Nephron progenitor cell (in vitro differentiated cells): ENCODE data around the gene CCDC187.

Source experiments
- DNase-seq: peaks from one replicate; pipeline ENCODE4 v3.0.0; 2021
- H3K27ac Mint-ChIP-seq: 2 replicates; pipeline ENCODE4 v1.8.0; 2021; ENCODE audit warnings: mild to moderate bottlenecking, moderate library complexity, mixed read lengths
- H3K27me3 Mint-ChIP-seq: 2 replicates; pipeline ENCODE4 v1.8.0; 2021; ENCODE audit warnings: mild to moderate bottlenecking, low read depth, mixed read lengths; ENCODE audit not compliant: poor library complexity
- H3K36me3 Mint-ChIP-seq: 2 replicates; pipeline ENCODE4 v1.8.0; 2021; ENCODE audit warnings: low read depth, mixed read lengths
- H3K4me1 Mint-ChIP-seq: 2 replicates; pipeline ENCODE4 v1.8.0; 2021; ENCODE audit warnings: mixed read lengths
- H3K4me3 Mint-ChIP-seq: 2 replicates; pipeline ENCODE4 v1.8.0; 2021; ENCODE audit warnings: mild to moderate bottlenecking, moderate library complexity, mixed read lengths
- H3K9me3 Mint-ChIP-seq: 2 replicates; pipeline ENCODE4 v1.8.0; 2021; ENCODE audit warnings: mild to moderate bottlenecking, moderate library complexity, mixed read lengths
- TF ChIP-seq, protein P1 (sequence below): fragments of 200-600 bp; sonication (generic); IDR thresholded peaks from 2 replicates; pipeline ENCODE4 v1.5.0; 2021; ENCODE audit warnings: antibody characterized with exemption

CCDC187 gene

DNA sequence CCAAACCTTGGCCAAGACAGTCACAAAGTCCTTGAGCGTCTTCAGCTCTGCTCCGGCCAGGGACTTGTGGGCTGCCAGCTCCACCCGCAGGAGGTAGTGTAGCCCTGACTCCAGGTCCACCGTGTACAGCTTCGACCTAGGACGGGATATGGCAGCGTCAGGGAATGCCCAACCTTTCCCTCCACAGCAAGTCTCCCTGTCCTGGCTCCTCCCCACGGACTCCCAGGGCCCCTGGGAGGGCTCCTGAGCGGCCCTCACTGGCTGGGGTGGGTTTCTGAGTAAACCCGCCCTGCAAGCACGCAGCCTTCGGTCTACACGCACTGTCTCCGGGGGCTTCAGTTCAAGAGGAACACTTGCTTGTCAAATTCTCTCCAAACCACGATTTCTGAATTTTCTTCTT lies 85.2 kb downstream of the CCDC187 start:
- peaks cover 3% of the 10 kb centered on the region for H3K9me3 Mint-ChIP-seq
- TF ChIP-seq, protein P1, sequence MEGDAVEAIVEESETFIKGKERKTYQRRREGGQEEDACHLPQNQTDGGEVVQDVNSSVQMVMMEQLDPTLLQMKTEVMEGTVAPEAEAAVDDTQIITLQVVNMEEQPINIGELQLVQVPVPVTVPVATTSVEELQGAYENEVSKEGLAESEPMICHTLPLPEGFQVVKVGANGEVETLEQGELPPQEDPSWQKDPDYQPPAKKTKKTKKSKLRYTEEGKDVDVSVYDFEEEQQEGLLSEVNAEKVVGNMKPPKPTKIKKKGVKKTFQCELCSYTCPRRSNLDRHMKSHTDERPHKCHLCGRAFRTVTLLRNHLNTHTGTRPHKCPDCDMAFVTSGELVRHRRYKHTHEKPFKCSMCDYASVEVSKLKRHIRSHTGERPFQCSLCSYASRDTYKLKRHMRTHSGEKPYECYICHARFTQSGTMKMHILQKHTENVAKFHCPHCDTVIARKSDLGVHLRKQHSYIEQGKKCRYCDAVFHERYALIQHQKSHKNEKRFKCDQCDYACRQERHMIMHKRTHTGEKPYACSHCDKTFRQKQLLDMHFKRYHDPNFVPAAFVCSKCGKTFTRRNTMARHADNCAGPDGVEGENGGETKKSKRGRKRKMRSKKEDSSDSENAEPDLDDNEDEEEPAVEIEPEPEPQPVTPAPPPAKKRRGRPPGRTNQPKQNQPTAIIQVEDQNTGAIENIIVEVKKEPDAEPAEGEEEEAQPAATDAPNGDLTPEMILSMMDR, result no peak
- H3K36me3 Mint-ChIP-seq, result peaks cover 40% of the 10 kb centered on the region
- peaks cover 2% of the 10 kb centered on the region for H3K27me3 Mint-ChIP-seq
- DNase-seq, result no peak
- no peak overlapping the region for H3K27ac Mint-ChIP-seq
- no peak overlapping the region for H3K4me3 Mint-ChIP-seq
- peaks cover 25% of the 10 kb centered on the region for H3K4me1 Mint-ChIP-seq

DNA sequence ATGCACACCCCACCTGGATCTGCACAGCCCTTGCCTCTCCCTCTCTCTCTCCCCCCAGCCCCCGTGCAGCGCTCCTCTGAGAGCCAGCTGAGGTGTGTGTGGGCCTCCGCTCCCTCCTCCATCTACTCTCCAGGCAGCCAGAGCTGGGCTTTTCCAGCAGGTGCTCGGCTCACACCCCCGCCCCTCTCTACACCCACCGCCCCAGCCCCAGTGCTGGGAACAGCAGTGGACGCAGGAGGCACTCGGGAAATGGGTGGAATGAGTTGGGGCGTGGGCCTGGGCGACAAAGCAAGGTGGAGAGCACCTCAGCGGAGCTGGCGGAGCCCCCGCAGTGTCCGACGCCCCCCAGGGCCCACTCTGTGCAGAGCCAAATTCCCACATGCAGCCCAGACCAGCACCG lies 85.6 kb downstream of the CCDC187 start:
- H3K9me3 Mint-ChIP-seq, result peaks cover 5% of the 10 kb centered on the region
- TF ChIP-seq, protein P1, result no peak
- H3K36me3 Mint-ChIP-seq, result peaks cover 42% of the 10 kb centered on the region
- H3K4me3 Mint-ChIP-seq, result no peak overlapping the region
- DNase-seq, result no peak
- no peak overlapping the region for H3K27ac Mint-ChIP-seq
- peaks cover 2% of the 10 kb centered on the region for H3K27me3 Mint-ChIP-seq
- peaks cover 21% of the 10 kb centered on the region for H3K4me1 Mint-ChIP-seq

DNA sequence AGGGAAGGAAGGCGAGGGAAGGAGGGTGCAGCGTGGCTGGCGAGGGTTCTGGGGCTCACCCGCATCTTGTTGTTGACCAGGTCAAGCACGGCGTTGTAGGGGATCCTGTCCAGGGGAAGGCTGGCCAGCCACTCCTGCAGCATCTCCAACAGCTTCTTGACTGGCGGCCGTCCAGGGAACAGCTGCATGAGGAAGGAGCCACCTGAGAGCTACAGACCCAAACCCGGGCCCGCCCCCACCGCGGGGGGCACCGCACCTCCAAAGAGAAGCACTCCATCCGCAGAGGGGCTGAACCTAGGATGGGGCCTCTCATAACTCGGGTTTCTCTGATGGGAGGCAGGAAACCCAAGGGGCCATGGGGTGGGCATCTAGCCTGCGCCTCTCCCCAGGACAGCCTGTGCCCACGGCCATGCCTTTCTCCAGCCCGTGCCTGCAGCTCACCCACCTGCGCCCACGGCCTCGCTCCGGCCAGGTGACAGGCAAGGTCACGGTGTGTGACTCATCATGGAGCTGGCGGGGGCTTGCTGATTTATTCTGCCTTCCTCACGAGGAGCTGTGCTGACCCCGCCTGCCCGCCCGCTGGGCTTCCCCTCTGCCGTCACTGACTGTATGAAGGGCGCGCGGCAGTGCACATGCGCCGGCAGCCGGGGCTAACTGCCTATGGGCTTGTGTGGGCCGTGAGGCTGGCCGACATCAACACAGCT lies 87.2 kb downstream of the CCDC187 start:
- H3K4me3 Mint-ChIP-seq, result no peak overlapping the region
- H3K36me3 Mint-ChIP-seq, result peaks cover 43% of the 10 kb centered on the region
- H3K27me3 Mint-ChIP-seq, result peaks cover 2% of the 10 kb centered on the region
- H3K27ac Mint-ChIP-seq, result no peak overlapping the region
- H3K9me3 Mint-ChIP-seq, result peaks cover 5% of the 10 kb centered on the region
- TF ChIP-seq, protein P1, result no peak
- no peak for DNase-seq
- H3K4me1 Mint-ChIP-seq, result peaks cover 5% of the 10 kb centered on the region

DNA sequence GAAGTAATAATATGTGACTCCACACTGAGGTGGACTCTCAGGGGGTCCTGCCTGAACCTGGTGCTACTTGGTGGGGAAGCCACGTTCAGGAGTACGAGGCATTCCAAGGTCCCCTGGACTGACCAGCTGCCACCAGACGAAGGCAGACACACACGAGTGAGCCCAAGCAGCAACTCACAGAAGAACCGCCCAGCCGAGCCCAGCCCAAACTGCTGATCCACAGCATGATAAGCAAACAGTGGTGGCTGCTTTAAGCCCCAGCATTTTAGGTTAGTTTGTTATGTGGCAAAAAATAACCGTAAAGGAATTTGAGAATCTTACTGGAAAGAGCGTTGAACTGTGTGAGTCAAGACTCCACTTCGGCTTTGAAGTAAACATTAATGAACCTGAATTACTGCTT lies 90.2 kb downstream of the CCDC187 start:
- Mint-ChIP-seq H3K4me1 (no peaks in the 10 kb centered on the region), H3K4me3 (no peak overlapping the region), H3K36me3 (peaks cover 39% of the 10 kb centered on the region), H3K27me3 (no peaks in the 10 kb centered on the region), H3K9me3 (peaks cover 5% of the 10 kb centered on the region), H3K27ac (no peak overlapping the region)
- TF ChIP-seq, protein P1, result no peak
- no peak for DNase-seq

DNA sequence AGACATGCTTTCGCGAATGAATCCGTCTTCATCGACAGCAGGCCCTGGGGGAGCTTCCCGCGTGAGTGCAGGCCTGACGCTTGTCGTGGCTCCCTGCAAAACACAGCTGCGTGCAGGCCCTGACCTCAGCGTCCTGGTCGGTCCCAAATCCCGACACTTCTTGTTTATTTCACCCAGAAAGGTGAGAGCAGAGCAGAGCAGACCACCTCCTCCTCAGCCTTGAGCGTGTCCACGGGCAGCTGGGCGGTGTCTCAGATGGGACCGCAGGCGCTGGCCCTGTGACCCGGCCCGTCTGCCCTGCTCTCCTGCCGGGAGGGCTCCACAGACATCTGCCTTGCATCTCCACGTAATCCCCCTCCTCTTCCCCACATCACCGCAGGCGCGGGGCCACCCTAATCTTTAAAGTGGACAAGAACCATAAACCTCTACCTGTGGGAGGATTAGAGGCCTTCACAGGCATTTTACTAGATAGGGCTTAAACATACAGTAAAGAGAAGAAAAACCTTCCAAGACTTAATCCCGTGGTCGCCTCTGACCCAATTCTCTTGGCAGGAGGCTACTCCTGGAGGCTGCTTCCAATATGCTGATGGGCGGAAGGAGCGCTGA lies 91.4 kb downstream of the CCDC187 start:
- no peak overlapping the region for H3K4me3 Mint-ChIP-seq
- peaks cover 5% of the 10 kb centered on the region for H3K9me3 Mint-ChIP-seq
- H3K4me1 Mint-ChIP-seq, result peaks cover under 1% of the 10 kb centered on the region
- TF ChIP-seq, protein P1, result no peak
- H3K36me3 Mint-ChIP-seq, result peaks cover 39% of the 10 kb centered on the region
- peaks cover 4% of the 10 kb centered on the region for H3K27me3 Mint-ChIP-seq
- no peak overlapping the region for H3K27ac Mint-ChIP-seq
- DNase-seq, result no peak
